Esophagus muscularis mucosa (tissue), 4 donors: Measurements from ENCODE around the gene BTBD1. TPM values are rescaled to one million over a fixed set of nuclear protein-coding genes. Genes with fewer than 3 reads are reported as not detected.
"Not testable (repeated sequence)": the region's sequence is repeated elsewhere in the genome, so short reads cannot be mapped to it uniquely, and the experiment has no call there.

Experiments used
- DNase-seq: peaks from one replicate; pipeline ENCODE4 v3.0.0-alpha.2; 2017; ENCODE audit errors: extremely low spot score
- H3K27ac ChIP-seq, 4 donors: fragments of 200-600 bp; sonication (generic); replicated peaks in 1 of 4; 1 replicate in 3 of 4; 2 replicates in 1 of 4; pipeline ENCODE4 v1.5.1; 2016 to 2019; ENCODE audit warnings: mild to moderate bottlenecking in 1 of 4
- H3K27me3 ChIP-seq, 4 donors: fragments of 200-600 bp; sonication (generic); one replicate each; pipeline versions ENCODE4 v1.5.1 to v1.6.0; 2016 to 2019
- H3K36me3 ChIP-seq, 4 donors: fragments of 200-600 bp; sonication (generic); one replicate each; pipeline ENCODE4 v1.5.1; 2016 to 2019
- H3K4me1 ChIP-seq, 4 donors: fragments of 200-600 bp; sonication (generic); one replicate each; pipeline ENCODE4 v1.5.1; 2016 to 2019
- H3K4me3 ChIP-seq, 4 donors: fragments of 200-600 bp; sonication (generic); 1 replicate in 2 of 4; 2 replicates in 2 of 4; pipeline ENCODE4 v1.5.1; 2016 to 2019; ENCODE audit warnings: mild to moderate bottlenecking in 4 of 4, moderate library complexity in 1 of 4
- H3K9me3 ChIP-seq, 4 donors: fragments of 200-600 bp; sonication (generic); 1 replicate in 3 of 4; 2 replicates in 1 of 4; pipeline ENCODE4 v1.5.1; 2016 to 2019
- EP300 ChIP-seq: sonication (generic); formaldehyde crosslinking; IDR thresholded peaks from one replicate; pipeline ENCODE4 v1.6.1; 2017; ENCODE audit warnings: antibody characterized with exemption
- POLR2A ChIP-seq: fragments of 450-650 bp; IDR thresholded peaks from one replicate; pipeline ENCODE4 v1.6.1; 2017; ENCODE audit warnings: antibody characterized with exemption, moderate library complexity, mild to moderate bottlenecking, low read depth
- POLR2AphosphoS5 ChIP-seq, 2 donors: sonication (generic); formaldehyde crosslinking; IDR thresholded peaks; one replicate each; pipeline ENCODE4 v1.6.1; 2017; ENCODE audit warnings: antibody characterized with exemption in 2 of 2
- WGBS: methylation state at CpG from one replicate; pipeline ENCODE4 v1.1.5; 2018; 5-methylcytosine and 5-hydroxymethylcytosine counted together
- intact Hi-C: fragments of 100-400 bp; cut with DNase I; formaldehyde crosslinking; loops from one replicate; pipeline ENCODE4 v1.15.1; 2023
- total RNA-seq, 4 donors: library from RNA; depleted of rRNA; stranded (reverse); fragments of >200 nt; gene quantifications; one replicate each; pipeline versions ENCODE4 v1.1.0 to v1.2.1, GENCODE V29; 2016
- TF ChIP-seq, protein P1 (sequence below), 3 experiments: fragments of 200-600 bp in 2 of 3; fragments of 450-650 bp in 1 of 3; sonication (generic) in 2 of 3; IDR thresholded peaks; one replicate each; pipeline ENCODE4 v1.5.1; 2017 to 2019; ENCODE audit warnings: antibody characterized with exemption in 3 of 3, mild to moderate bottlenecking in 2 of 3, moderate library complexity in 1 of 3

The BTBD1 gene
- total RNA-seq, 4 donors from 2014 or later: 53.2 to 69.6 (median 64.2) TPM

GRCh38 chr15:83092309-83092976, 25.4 kb upstream of the BTBD1 start:
- TF ChIP-seq POLR2AphosphoS5 (IDR thresholded peaks at IDR 0.05) (peak; percentile 63 to 64), EP300 (no peak)
- 57% methylated on average over 4 of the region's 4 CpGs for WGBS
- H3K27ac ChIP-seq: peak overlapping the region in 1 of 4 donors; percentile 20
- no peaks in the 10 kb centered on the region for H3K9me3 ChIP-seq
- H3K4me1 ChIP-seq: no peaks in the 10 kb centered on the region
- H3K27me3 ChIP-seq: no peaks in the 10 kb centered on the region
- H3K36me3 ChIP-seq: no peaks in the 10 kb centered on the region
- no peak overlapping the region for H3K4me3 ChIP-seq
- intact Hi-C loops: no loop called here
- no peak for DNase-seq

- H3K27ac ChIP-seq: peak overlapping the region in 1 of 4 donors; percentile 20
- H3K4me3 ChIP-seq, H3K9me3 ChIP-seq, H3K36me3 ChIP-seq, DNase-seq, H3K27me3 ChIP-seq, H3K4me1 ChIP-seq, intact Hi-C loops: not testable (repeated sequence)
- WGBS: 84% methylated on average over 3 of the region's 3 CpGs
These were observed 24.9 kb upstream of the BTBD1 start for GRCh38 chr15:83091965-83092308.

- Histone ChIP-seq H3K27me3 (no peaks in the 10 kb centered on the region), H3K36me3 (no peaks in the 10 kb centered on the region), H3K4me3 (no peak overlapping the region), H3K27ac (no peak overlapping the region), H3K9me3 (no peaks in the 10 kb centered on the region), H3K4me1 (no peaks in the 10 kb centered on the region)
- intact Hi-C loops: no loop called here
- WGBS: 68% methylated on average over 4 of the region's 4 CpGs
- TF ChIP-seq, protein P1, sequence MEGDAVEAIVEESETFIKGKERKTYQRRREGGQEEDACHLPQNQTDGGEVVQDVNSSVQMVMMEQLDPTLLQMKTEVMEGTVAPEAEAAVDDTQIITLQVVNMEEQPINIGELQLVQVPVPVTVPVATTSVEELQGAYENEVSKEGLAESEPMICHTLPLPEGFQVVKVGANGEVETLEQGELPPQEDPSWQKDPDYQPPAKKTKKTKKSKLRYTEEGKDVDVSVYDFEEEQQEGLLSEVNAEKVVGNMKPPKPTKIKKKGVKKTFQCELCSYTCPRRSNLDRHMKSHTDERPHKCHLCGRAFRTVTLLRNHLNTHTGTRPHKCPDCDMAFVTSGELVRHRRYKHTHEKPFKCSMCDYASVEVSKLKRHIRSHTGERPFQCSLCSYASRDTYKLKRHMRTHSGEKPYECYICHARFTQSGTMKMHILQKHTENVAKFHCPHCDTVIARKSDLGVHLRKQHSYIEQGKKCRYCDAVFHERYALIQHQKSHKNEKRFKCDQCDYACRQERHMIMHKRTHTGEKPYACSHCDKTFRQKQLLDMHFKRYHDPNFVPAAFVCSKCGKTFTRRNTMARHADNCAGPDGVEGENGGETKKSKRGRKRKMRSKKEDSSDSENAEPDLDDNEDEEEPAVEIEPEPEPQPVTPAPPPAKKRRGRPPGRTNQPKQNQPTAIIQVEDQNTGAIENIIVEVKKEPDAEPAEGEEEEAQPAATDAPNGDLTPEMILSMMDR (IDR thresholded peaks at IDR 0.05): no peak
- TF ChIP-seq POLR2A (no peak), POLR2AphosphoS5 (IDR thresholded peaks at IDR 0.05) (no peak), EP300 (no peak)
- DNase-seq: no peak
These were observed 23.4 kb upstream of the BTBD1 start for GRCh38 chr15:83090465-83090864.

DNA sequence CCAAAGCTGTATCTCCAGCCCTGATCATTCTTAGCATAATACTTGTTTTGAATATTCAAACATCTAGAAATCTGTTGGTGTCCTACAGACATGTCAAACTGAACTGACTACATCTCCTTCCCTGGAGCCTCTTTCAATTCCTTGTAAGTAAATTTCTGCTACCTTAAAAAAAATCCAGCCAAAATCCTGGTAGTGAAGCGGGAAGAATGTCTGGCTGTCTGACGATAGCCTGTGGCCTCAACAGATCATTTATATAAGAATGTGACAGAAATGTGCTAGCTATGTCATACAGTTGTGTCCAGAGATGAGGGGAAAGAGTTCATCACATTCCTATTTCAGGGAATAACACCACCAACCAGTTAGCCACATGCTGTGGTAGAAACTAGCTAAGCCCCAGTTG, 21.8 kb upstream of the BTBD1 start:
- no peaks in the 10 kb centered on the region for H3K4me1 ChIP-seq
- H3K27me3 ChIP-seq: no peaks in the 10 kb centered on the region
- H3K9me3 ChIP-seq: no peaks in the 10 kb centered on the region
- TF ChIP-seq, protein P1 (IDR thresholded peaks at IDR 0.05): no peak
- TF ChIP-seq POLR2AphosphoS5 (IDR thresholded peaks at IDR 0.05) (no peak), POLR2A (no peak), EP300 (no peak)
- WGBS: 52% methylated on average over 2 of the region's 2 CpGs
- intact Hi-C loops: loop anchor here (10.0 kb wide), 1 partner anchor 56 kb away; no protein-coding TSS in a partner anchor
- H3K36me3 ChIP-seq: no peaks in the 10 kb centered on the region
- H3K4me3 ChIP-seq: no peak overlapping the region
- H3K27ac ChIP-seq: no peak overlapping the region
- no peak for DNase-seq

- H3K9me3 ChIP-seq: no peaks in the 10 kb centered on the region
- H3K36me3 ChIP-seq: no peaks in the 10 kb centered on the region
- TF ChIP-seq POLR2AphosphoS5 (IDR thresholded peaks at IDR 0.05): no peak
- no peak for TF ChIP-seq POLR2A
- no peak for TF ChIP-seq EP300
- TF ChIP-seq, protein P1 (IDR thresholded peaks at IDR 0.05): no peak
- DNase-seq: no peak
- 73% methylated on average over 2 of the region's 2 CpGs for WGBS
- H3K4me3 ChIP-seq: no peak overlapping the region
- no peaks in the 10 kb centered on the region for H3K4me1 ChIP-seq
- H3K27ac ChIP-seq: no peak overlapping the region
- intact Hi-C loops: loop anchor here (10.0 kb wide), 1 partner anchor 57 kb away; no protein-coding TSS in a partner anchor
- no peaks in the 10 kb centered on the region for H3K27me3 ChIP-seq
These were observed 20.5 kb upstream of the BTBD1 start for GRCh38 chr15:83087576-83087975.

DNA sequence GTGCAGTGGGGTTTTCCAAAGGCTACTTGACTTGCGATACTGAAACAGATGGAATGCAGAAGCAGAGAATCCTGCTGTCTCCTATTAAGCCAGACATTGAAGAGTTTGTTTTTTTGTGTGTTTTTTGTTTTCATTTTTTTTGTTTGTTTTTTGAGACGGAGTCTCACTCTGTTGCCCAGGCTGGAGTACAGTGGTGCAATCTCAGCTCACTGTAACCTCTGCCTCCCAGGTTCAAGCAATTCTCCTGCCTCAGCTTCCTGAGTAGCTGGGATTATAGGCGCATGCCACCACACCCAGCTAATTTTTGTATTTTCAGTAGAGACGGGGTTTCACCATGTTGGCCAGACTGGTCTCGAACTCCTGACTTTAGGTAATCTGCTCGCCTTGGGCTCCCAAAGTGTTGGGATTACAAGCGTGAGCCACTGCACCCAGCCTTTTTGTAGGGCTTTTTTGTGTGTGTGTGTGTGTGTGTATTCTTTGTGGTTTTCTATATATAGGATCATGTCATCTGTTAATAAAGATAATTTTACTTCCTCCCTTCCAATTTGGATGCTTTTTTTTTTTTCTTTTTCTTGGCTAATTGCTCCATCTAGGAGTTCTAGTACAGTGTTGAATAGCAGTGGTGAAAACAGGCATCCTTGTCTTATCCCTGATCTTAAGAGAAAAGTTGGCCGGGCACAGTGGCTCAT, 19.0 kb upstream of the BTBD1 start:
- H3K9me3 ChIP-seq, H3K27ac ChIP-seq, H3K36me3 ChIP-seq, H3K4me3 ChIP-seq, DNase-seq, H3K4me1 ChIP-seq, H3K27me3 ChIP-seq: not testable (repeated sequence)
- intact Hi-C loops: loop anchor here (10.0 kb wide), 1 partner anchor 59 kb away; no protein-coding TSS in a partner anchor
- WGBS: 93% methylated on average over 8 of the region's 8 CpGs

DNA sequence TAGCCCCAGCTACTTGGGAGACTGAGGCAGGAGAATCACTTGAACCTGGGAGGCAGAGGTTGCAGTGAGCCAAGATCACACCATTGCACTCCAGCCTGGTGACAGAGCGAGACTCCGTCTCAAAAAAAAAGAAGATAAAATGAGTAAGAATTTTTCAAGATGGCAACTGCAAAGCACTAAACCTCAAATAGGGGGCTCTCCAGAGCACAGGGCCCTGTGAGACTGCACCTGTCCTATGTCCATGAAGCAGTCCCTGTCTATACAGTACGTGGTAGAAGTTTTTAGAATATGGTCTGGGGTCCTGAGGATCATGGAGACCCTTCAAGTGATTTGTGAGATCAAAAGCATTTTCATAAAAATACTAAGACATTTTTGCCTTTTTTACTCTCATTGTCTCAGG, 18.4 kb upstream of the BTBD1 start:
- not testable (repeated sequence) for H3K4me3 ChIP-seq, H3K27me3 ChIP-seq, DNase-seq, H3K27ac ChIP-seq, H3K9me3 ChIP-seq, H3K36me3 ChIP-seq, H3K4me1 ChIP-seq
- WGBS: 84% methylated on average over 3 of the region's 3 CpGs
- intact Hi-C loops: loop anchor here (10.0 kb wide), 1 partner anchor 59 kb away; no protein-coding TSS in a partner anchor
